ENCODE data around the gene WDR64.
A peak's percentile ranks its signal among the peaks of the same experiment; 100 is the strongest.

Gene WDR64

DNA sequence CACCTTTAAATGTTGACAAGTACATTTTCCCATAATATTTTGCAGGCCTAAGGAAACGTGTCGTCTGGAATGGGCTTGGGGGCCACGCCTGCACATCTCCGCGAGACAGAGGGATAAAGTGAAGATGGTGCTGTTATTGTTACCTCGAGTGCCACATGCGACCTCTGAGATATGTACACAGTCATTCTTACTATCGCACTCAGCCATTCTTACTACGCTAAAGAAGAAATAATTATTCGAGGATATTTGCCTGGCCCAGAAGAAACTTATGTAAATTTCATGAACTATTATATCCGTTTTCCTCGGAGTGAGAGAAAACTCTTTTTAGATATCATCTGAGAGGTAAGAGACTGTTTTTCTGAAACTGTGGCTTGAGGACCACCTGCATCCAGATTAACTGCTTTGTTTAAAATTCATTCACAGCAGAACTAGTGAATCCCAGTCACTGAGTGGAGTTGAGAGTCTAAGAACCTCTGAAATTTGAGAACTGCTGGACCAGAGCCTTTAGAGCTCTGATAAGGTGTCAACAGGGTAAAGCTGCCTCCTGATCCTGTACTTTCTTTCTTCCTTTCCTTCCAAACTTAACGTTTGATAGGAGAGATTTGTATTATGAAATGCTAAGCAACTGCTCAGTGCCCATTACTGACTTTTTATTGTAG is 196.7 kb downstream of the WDR64 start:
- H3K9me3 ChIP-seq (ENCODE audit: insufficient read depth, low read length, severe bottlenecking): no peaks in the 10 kb centered on the region
- peak overlapping the region; percentile 76 for H3K4me2 ChIP-seq (ENCODE audit: insufficient read depth, low read length)
- TF ChIP-seq, protein P1, sequence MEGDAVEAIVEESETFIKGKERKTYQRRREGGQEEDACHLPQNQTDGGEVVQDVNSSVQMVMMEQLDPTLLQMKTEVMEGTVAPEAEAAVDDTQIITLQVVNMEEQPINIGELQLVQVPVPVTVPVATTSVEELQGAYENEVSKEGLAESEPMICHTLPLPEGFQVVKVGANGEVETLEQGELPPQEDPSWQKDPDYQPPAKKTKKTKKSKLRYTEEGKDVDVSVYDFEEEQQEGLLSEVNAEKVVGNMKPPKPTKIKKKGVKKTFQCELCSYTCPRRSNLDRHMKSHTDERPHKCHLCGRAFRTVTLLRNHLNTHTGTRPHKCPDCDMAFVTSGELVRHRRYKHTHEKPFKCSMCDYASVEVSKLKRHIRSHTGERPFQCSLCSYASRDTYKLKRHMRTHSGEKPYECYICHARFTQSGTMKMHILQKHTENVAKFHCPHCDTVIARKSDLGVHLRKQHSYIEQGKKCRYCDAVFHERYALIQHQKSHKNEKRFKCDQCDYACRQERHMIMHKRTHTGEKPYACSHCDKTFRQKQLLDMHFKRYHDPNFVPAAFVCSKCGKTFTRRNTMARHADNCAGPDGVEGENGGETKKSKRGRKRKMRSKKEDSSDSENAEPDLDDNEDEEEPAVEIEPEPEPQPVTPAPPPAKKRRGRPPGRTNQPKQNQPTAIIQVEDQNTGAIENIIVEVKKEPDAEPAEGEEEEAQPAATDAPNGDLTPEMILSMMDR (IDR thresholded peaks at IDR 0.05; ENCODE audit: borderline replicate concordance, extremely low read depth, low read length, poor library complexity, severe bottlenecking): no peak
- TF ChIP-seq EZH2 (IDR thresholded peaks at IDR 0.05; ENCODE audit: borderline replicate concordance, low read depth, low read length, severe bottlenecking): no peak
- H3K27me3 ChIP-seq (ENCODE audit: insufficient read depth, low read length, poor library complexity): no peaks in the 10 kb centered on the region
- H3K9ac ChIP-seq (ENCODE audit: low read depth, low read length): peak overlapping the region; percentile 81
- peaks cover 44% of the 10 kb centered on the region for H3K36me3 ChIP-seq (ENCODE audit: insufficient read depth, low read length)
- peak overlapping the region; percentile 95 for H2AFZ ChIP-seq (ENCODE audit: low read depth, low read length)
- H3K27ac ChIP-seq (ENCODE audit: low read length): peak overlapping the region; percentile 98
- peak; percentile 35 for ATAC-seq (ENCODE audit: insufficient read depth, low read depth)
- DNase-seq: no peak
- H4K20me1 ChIP-seq (ENCODE audit: insufficient read depth, low read length): peaks cover 3% of the 10 kb centered on the region; the same call in 1 of the 2 replicates
- peaks cover 47% of the 10 kb centered on the region for H3K79me2 ChIP-seq (ENCODE audit: insufficient read depth, low read length)
- peak overlapping the region; percentile 51 to 88 for H3K4me3 ChIP-seq (ENCODE audit: low read depth in 1 of 2, low read length in 2 of 2)
- H3K4me1 ChIP-seq (ENCODE audit: insufficient read depth, low read length): peaks cover 45% of the 10 kb centered on the region

DNA sequence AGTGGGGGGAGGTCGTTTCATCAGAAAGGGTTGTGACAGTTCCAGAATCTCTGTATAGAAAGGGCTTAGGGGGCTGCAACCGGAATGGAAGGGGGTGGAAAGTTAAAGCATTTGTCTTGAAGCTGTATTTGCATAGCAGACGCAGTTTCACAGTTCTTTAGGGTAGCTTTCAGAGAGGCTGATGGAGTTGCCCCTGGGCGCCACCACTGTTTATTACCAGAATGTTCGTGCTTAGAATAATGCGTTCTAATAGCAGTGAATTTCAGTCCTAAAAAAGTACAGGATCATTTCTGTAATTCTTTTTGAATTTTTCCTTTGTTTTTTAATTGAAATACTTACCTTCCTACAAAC is 197.2 kb downstream of the WDR64 start:
- Histone ChIP-seq H3K27me3 (ENCODE audit: insufficient read depth, low read length, poor library complexity) (no peaks in the 10 kb centered on the region), H3K79me2 (ENCODE audit: insufficient read depth, low read length) (peaks cover 50% of the 10 kb centered on the region), H3K4me1 (ENCODE audit: insufficient read depth, low read length) (peaks cover 45% of the 10 kb centered on the region), H3K4me2 (ENCODE audit: insufficient read depth, low read length) (peak overlapping the region; percentile 76), H2AFZ (ENCODE audit: low read depth, low read length) (no peak overlapping the region), H4K20me1 (ENCODE audit: insufficient read depth, low read length) (peaks cover 5% of the 10 kb centered on the region; the same call in 1 of the 2 replicates), H3K4me3 (ENCODE audit: low read depth in 1 of 2, low read length in 2 of 2) (peak overlapping the region; percentile 51 to 88; a peak in 3 of 4 replicates), H3K9me3 (ENCODE audit: insufficient read depth, low read length, severe bottlenecking) (no peaks in the 10 kb centered on the region), H3K36me3 (ENCODE audit: insufficient read depth, low read length) (peaks cover 49% of the 10 kb centered on the region), H3K9ac (ENCODE audit: low read depth, low read length) (peak overlapping the region; percentile 81), H3K27ac (ENCODE audit: low read length) (peak overlapping the region; percentile 98; the same call in 1 of the 2 replicates)
- DNase-seq (no peak), ATAC-seq (ENCODE audit: insufficient read depth, low read depth) (no peak)
- TF ChIP-seq EZH2 (IDR thresholded peaks at IDR 0.05; ENCODE audit: borderline replicate concordance, low read depth, low read length, severe bottlenecking): no peak
- TF ChIP-seq, protein P1 (IDR thresholded peaks at IDR 0.05; ENCODE audit: borderline replicate concordance, extremely low read depth, low read length, poor library complexity, severe bottlenecking): no peak
